GM23248 (cell line): Measurements from ENCODE around the gene RBPJ.

Source experiments
- EZH2 ChIP-seq: fragments of 200-600 bp; sonication (generic); IDR thresholded peaks from 2 replicates; pipeline ENCODE4 v1.6.1; 2018; ENCODE audit warnings: antibody characterized with exemption, mild to moderate bottlenecking; ENCODE audit not compliant: insufficient read depth, poor library complexity, severe bottlenecking
- EZH2phosphoT487 ChIP-seq: fragments of 200-600 bp; sonication (generic); IDR thresholded peaks from 2 replicates; pipeline ENCODE4 v1.6.1; 2018; ENCODE audit warnings: antibody characterized with exemption, moderate library complexity, mild to moderate bottlenecking, low read depth; ENCODE audit not compliant: insufficient read depth

DNA sequence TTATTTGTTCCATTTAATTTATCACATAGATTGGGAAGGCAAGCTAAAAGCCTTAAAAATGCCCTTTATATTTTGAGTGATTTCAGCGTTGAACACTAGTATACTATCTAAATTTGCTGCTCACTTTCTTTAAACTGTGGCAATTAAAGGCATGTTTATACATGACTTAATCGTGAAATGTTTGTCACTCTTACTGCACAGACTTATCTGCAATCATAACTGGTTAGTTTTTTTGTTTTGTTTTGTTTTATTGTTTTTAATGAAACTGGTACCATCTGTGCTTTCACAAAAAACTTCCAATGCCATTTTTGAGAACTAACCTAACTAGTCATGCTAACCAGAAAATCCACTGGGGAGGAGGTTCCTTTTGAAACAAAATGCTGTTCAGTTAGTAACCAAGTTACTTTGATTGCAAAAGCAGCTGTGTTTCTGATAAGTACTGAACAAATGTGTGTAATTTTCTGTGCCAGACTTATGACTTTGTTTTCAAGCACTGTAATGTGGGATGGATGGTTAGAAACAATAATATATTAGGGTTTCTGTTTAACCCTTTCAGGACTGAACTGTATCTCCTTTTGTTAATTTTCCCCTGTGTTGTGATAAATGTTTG lies 113.3 kb downstream of the RBPJ start:
- TF ChIP-seq EZH2 (no peak), EZH2phosphoT487 (no peak)
